Gastroesophageal sphincter (tissue), 4 donors: ENCODE results near the gene ZNF318. TPM values are rescaled to one million over a fixed set of nuclear protein-coding genes. Genes with fewer than 3 reads are reported as not detected.

Experiments used
- ATAC-seq: fragments of 150-250 bp; one replicate; pipeline ENCODE4 v1.9.1; 2016; ENCODE audit warnings: mild to moderate bottlenecking, moderate library complexity
- H3K27ac ChIP-seq, 4 donors: fragments of 200-600 bp; sonication (generic) in 3 of 4; 1 replicate in 3 of 4; 2 replicates in 1 of 4; pipeline ENCODE4 v1.5.1; 2016 to 2019
- H3K27me3 ChIP-seq: fragments of 200-600 bp; sonication (generic); one replicate; pipeline ENCODE4 v1.5.1; 2019
- H3K36me3 ChIP-seq, 2 donors: fragments of 200-600 bp; sonication (generic); one replicate each; pipeline ENCODE4 v1.5.1; 2019; ENCODE audit warnings: control low read depth in 1 of 2
- H3K4me1 ChIP-seq, 3 donors: fragments of 200-600 bp; sonication (generic); 1 replicate in 2 of 3; 2 replicates in 1 of 3; pipeline ENCODE4 v1.5.1; 2016 to 2019; ENCODE audit warnings: control low read depth in 2 of 3
- H3K4me3 ChIP-seq, 2 donors: fragments of 200-600 bp; sonication (generic); one replicate each; pipeline ENCODE4 v1.5.1; 2019; ENCODE audit warnings: mild to moderate bottlenecking in 1 of 2, moderate library complexity in 1 of 2
- H3K9me3 ChIP-seq, 3 donors: fragments of 200-600 bp; sonication (generic); one replicate each; pipeline ENCODE4 v1.5.1; 2017 to 2019; ENCODE audit warnings: control low read depth in 2 of 3
- EP300 ChIP-seq: sonication (generic); formaldehyde crosslinking; IDR thresholded peaks from one replicate; pipeline ENCODE4 v1.6.1; 2017; ENCODE audit warnings: antibody characterized with exemption, mild to moderate bottlenecking
- POLR2A ChIP-seq, 2 donors: fragments of 450-650 bp; IDR thresholded peaks; one replicate each; pipeline ENCODE4 v1.6.1; 2017; ENCODE audit warnings: antibody characterized with exemption in 2 of 2, mild to moderate bottlenecking in 2 of 2, moderate library complexity in 1 of 2
- POLR2AphosphoS5 ChIP-seq: sonication (generic); formaldehyde crosslinking; IDR thresholded peaks from one replicate; pipeline ENCODE4 v1.6.1; 2017; ENCODE audit warnings: antibody characterized with exemption
- WGBS, 2 donors: methylation state at CpG; one replicate each; pipeline ENCODE4 v1.1.5; 2018; ENCODE audit warnings: low coverage in 1 of 2; 5-methylcytosine and 5-hydroxymethylcytosine counted together
- total RNA-seq, 4 donors: library from RNA; depleted of rRNA; stranded (reverse); fragments of >200 nt; gene quantifications; one replicate each; pipeline ENCODE4 v1.1.0, GENCODE V29; 2016
- TF ChIP-seq, protein P1 (sequence below), 4 experiments: fragments of 200-600 bp in 2 of 4; fragments of 450-650 bp in 2 of 4; sonication (generic) in 1 of 4; IDR thresholded peaks; one replicate each; pipeline ENCODE4 v1.5.1; 2017 to 2019; ENCODE audit warnings: antibody characterized with exemption in 4 of 4, mild to moderate bottlenecking in 2 of 4, moderate library complexity in 2 of 4

ZNF318 gene
- total RNA-seq, 4 donors from 2014 or later: 11.7 to 22.1 (median 18.4) TPM

- no peak for TF ChIP-seq POLR2A (IDR thresholded peaks at IDR 0.05)
- no peak for TF ChIP-seq EP300
- TF ChIP-seq, protein P1, sequence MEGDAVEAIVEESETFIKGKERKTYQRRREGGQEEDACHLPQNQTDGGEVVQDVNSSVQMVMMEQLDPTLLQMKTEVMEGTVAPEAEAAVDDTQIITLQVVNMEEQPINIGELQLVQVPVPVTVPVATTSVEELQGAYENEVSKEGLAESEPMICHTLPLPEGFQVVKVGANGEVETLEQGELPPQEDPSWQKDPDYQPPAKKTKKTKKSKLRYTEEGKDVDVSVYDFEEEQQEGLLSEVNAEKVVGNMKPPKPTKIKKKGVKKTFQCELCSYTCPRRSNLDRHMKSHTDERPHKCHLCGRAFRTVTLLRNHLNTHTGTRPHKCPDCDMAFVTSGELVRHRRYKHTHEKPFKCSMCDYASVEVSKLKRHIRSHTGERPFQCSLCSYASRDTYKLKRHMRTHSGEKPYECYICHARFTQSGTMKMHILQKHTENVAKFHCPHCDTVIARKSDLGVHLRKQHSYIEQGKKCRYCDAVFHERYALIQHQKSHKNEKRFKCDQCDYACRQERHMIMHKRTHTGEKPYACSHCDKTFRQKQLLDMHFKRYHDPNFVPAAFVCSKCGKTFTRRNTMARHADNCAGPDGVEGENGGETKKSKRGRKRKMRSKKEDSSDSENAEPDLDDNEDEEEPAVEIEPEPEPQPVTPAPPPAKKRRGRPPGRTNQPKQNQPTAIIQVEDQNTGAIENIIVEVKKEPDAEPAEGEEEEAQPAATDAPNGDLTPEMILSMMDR (IDR thresholded peaks at IDR 0.05): no peak
- no peak for TF ChIP-seq POLR2AphosphoS5
- H3K9me3 ChIP-seq: no peaks in the 10 kb centered on the region
- H3K27me3 ChIP-seq: peaks cover 57% of the 10 kb centered on the region
- H3K27ac ChIP-seq: no peak overlapping the region
- H3K4me1 ChIP-seq: no peaks in the 10 kb centered on the region
- no peaks in the 10 kb centered on the region for H3K36me3 ChIP-seq
- no peak overlapping the region for H3K4me3 ChIP-seq
- no peak for ATAC-seq
- 55% methylated on average over 3 of the region's 18 CpGs; no CpG with 5 or more reads in 1 of the 2 donors for WGBS, 2 donors
Measured at GRCh38 chr6:43299338-43300293, 69.8 kb downstream of the ZNF318 start.

- H3K36me3 ChIP-seq: no peaks in the 10 kb centered on the region
- no peak for ATAC-seq
- no peak overlapping the region for H3K27ac ChIP-seq
- no peak for TF ChIP-seq POLR2A (IDR thresholded peaks at IDR 0.05)
- TF ChIP-seq POLR2AphosphoS5: no peak
- TF ChIP-seq EP300: no peak
- TF ChIP-seq, protein P1 (IDR thresholded peaks at IDR 0.05): no peak
- no peaks in the 10 kb centered on the region for H3K4me1 ChIP-seq
- peaks cover 51% of the 10 kb centered on the region for H3K27me3 ChIP-seq
- H3K9me3 ChIP-seq: no peaks in the 10 kb centered on the region
- 47 to 54% methylated on average over 3 to 6 of the region's 12 CpGs for WGBS, 2 donors
- no peak overlapping the region for H3K4me3 ChIP-seq
Measured at GRCh38 chr6:43298565-43299337, 70.7 kb downstream of the ZNF318 start.

GRCh38 chr6:43297644-43298564, 71.5 kb downstream of the ZNF318 start, which contains the start of gene SLC22A7:
Gene SLC22A7, plus strand, starts transcription at chr6:43298260. Its CDS starts 99 bp downstream, at chr6:43298359.
- TF ChIP-seq EP300 (no peak), POLR2AphosphoS5 (no peak), POLR2A (IDR thresholded peaks at IDR 0.05) (no peak)
- TF ChIP-seq, protein P1 (IDR thresholded peaks at IDR 0.05): no peak
- no peak within 1 kb of the TSS for H3K27ac ChIP-seq
- no peak for ATAC-seq
- peaks cover 50% of the 10 kb centered on the region for H3K27me3 ChIP-seq
- H3K4me3 ChIP-seq: no peak within 1 kb of the TSS
- H3K4me1 ChIP-seq: no peaks in the 10 kb centered on the region
- H3K36me3 ChIP-seq: no peaks in the 10 kb centered on the region
- 21 to 54% methylated on average over 2 of the region's 10 CpGs for WGBS, 2 donors
- no peaks in the 10 kb centered on the region for H3K9me3 ChIP-seq

GRCh38 chr6:43296780-43297497, 72.5 kb downstream of the ZNF318 start:
- Histone ChIP-seq H3K27me3 (peaks cover 40% of the 10 kb centered on the region), H3K9me3 (no peaks in the 10 kb centered on the region), H3K4me3 (no peak overlapping the region), H3K27ac (no peak overlapping the region), H3K4me1 (no peaks in the 10 kb centered on the region), H3K36me3 (no peaks in the 10 kb centered on the region)
- TF ChIP-seq, protein P1 (IDR thresholded peaks at IDR 0.05): no peak
- TF ChIP-seq POLR2AphosphoS5: no peak
- no peak for TF ChIP-seq EP300
- TF ChIP-seq POLR2A (IDR thresholded peaks at IDR 0.05): no peak
- 90 to 100% methylated on average over 1 to 5 of the region's 5 CpGs for WGBS, 2 donors
- no peak for ATAC-seq
